GM21423 (cell line): ENCODE data around the gene ATP6V1C2.
"Not testable (repeated sequence)": the region's sequence is repeated elsewhere in the genome, so short reads cannot be mapped to it uniquely, and the experiment has no call there.

Experiments used
- ATAC-seq: cut with Tn5 transposase; IDR thresholded peaks from one replicate; pipeline ENCODE4 v1.9.1; 2021; ENCODE audit warnings: mild to moderate bottlenecking, moderate library complexity; ENCODE audit not compliant: unreplicated experiment

Gene ATP6V1C2

DNA sequence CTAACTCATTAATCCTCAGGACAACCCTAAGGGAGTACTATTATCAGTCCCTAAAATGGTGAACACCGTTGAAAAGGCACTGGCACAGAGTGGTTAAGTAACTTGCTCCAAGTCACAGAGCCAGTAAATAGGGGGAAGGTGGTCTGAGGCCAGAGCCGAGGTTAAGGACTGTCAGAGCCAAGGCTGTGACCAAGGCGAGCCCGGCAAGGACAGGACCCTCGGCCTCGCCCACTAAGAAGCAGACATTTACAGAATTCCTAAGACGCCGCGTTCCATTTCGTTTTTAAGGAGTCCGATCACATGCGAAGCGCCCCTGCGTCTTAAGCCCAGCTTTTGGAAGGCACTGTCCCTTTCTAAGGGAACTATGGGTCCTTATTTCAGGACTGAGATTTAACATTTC is 90.1 kb downstream of the ATP6V1C2 start:
- ATAC-seq: no peak

DNA sequence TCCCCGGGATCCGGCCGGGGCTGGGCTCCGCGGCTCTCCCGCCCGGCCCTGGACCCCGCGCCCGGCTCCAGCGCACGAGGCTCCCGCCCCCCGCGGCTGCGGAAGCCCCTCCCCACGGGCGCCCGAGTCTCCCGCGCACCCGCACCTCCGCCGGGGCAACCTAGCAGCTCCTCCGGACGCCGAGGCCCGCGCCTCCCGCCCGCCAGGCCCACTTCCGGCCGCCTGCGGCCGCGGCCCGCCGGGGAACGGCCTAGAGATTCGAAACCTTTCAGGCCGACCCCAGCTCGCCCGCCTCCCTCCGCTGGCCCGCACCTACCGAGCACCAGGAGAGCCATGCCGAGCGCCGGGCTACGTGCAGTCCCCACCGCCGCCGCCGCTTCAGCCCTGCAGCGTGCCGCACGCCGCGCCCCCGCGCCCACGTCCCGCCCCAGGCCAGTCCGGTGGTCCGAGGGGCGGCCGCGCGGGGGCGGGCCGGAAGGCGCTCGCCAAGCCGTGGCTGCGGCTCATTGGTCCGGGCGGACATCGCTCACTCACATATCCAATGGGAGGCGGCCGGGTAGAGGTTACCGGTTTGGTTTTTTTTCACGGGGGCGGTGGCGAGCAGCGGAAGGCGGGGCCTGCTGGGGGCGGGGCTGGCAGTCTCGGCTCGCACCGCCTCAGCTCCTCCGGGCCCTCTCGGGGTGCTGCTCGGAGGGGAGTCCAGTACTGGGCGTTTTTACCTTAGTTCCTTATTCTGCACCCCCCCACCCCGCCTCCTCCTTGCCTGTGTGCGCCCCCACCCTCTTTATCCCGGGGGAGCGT is 91.1 kb downstream of the ATP6V1C2 start, which contains the start of gene PDIA6:
PDIA6 (minus strand) TSS at position 424 of the 801 bp plus-strand sequence; CDS start at position 335, 89 bp downstream.
- peak; percentile 88 for ATAC-seq

DNA sequence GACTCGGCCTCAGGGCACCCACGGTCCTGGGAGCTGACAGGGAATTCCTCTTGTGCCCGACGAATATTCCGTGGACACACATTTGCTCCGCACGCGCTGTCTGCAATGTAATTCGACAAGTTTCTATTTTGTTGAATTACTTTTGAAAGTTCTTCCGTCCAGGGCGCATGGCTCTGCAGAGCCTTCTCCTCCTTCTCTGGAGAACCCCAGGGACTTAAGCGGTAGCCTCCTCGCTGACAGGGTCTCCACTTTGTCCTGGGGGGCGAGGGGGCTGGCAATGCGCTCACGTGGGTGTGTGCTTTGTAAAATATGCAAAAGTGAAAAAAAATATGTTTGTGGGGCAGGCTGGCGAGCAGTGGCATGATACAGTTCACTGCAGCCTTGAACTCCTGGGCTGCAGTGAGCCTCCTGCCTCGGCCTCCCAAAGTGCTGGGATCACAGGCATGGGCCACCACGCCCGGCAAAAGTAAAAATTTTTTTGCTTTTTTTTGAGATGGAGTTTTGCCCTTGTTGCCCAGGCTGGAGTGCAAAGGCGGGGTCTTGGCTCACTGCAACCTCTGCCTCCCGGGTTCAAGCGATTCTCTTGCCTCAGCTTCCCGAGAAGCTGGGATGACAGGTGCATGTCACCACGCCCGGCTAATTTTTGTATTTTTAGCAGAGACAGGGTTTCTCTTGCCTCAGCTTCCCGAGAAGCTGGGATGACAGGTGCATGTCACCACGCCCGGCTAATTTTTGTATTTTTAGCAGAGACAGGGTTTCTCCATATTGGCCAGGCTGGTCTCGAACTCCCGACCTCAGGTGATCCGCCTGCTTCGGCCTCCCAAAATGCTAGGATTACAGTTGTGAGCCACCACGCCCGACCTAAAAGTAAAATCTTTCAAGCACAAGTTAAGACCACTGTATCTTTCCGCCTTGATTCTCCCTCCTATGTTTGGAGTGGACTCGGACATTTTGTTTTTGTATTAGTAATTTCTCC is 92.0 kb downstream of the ATP6V1C2 start:
- ATAC-seq: not testable (repeated sequence)

DNA sequence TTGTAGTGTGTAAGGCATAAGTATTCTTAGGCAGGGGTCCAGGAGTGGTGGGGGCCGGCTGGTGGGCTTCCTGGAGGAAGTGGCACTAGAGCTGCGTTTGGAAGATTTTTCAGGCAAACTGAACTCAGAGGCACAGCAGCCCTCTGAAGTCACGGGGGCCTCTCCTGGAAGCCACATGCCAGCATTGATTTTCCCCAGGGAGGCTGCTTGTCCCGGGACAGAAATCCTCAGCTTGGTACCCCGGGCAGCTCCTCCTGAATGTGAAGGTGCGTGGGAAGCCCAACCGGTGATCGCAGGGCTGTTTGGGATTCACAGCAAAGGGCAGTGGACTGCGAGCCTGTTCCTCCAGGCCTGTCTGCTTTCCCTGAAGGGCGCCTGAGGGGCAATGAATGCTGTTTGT is 92.7 kb downstream of the ATP6V1C2 start:
- no peak for ATAC-seq

DNA sequence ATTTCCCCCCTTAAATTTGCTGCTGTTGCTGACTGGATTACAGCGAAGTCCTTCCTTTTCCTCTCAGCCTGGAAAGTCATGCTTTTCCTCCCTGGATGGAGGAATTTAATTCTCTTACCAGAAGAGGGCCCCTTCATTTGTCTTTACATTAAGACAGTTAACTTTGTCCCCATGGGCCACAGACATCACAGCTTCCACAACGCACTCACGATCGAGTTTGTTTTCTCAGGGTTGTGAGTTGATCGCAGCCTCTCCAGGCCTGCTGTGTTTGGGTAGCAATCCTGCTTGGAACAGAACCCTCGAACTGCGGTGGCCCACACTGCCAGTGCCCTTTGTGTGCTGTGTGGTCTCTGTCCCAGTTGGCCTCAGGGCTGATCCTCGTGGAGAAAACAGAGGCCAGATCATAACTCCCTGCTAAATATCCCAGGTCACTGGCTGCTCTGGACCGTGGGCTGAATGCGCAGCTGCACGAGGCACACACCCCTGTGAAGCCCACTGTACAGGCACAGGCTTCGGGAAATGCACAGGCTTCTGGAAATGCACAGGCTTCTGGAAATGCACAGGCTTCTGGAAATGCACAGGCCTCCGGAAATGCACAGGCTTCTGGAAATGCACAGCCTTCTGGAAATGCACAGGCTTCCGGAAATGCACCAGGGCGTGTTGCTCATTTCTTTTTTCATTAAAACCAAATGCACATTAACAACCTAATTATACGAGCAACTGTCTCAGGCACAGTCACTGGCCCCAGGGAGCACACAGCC is 93.3 kb downstream of the ATP6V1C2 start:
- no peak for ATAC-seq

DNA sequence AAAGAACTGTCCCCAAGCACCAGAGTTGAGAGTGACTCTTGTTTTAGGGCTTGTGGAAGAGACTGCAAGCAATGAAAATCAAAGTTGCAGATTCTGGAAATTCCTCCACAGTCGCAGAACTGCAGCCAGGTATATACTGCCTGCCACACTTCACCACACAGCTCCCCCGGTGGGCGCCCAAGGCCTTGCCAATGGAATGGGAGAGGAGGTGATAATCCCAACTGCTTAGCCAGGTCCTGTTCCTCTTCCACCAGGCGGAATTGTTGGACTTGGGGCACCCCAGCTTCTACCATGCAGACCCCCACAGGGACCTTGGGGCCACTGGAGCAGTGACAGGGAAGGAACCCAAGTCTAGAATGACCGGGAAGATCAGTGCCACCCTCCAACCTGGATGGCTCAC is 96.0 kb downstream of the ATP6V1C2 start:
- no peak for ATAC-seq

DNA sequence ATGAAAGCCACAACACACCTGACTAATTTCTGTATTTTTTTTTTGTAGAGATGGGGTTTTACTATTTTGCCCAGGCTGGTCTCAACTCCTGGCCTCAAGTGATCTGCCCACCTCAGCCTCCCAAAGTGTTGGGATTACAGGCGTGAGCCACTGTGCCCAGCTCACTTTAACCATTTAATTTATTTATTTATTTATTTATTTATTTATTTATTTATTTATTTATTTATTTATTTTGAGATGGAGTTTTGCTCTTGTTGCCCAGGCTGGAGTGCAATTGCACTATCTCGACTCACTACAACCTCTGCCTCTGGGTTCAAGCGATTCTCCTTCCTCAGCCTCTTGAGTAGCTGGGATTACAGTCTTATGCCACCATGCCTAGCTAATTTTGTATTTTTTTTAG is 96.9 kb downstream of the ATP6V1C2 start:
- ATAC-seq: not testable (repeated sequence)

DNA sequence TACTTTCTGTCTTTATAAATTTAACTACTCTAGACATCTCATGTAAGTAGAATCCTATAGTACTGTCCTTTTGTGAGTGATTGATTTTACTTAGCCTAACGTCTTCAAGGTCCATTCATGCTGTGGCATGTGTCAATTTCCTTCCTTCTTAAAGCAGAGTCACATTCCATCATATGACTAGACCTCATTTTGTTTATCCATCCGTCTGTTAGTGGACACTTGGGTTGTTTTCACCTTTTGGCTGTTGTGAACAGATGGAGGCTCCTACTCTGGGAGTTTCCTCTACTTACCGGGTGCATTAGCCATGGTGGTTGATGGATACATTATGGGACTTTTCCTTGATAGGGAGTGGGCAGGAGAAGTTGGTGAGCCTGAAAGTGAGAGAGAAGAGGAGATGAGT is 97.6 kb downstream of the ATP6V1C2 start:
- ATAC-seq: no peak

DNA sequence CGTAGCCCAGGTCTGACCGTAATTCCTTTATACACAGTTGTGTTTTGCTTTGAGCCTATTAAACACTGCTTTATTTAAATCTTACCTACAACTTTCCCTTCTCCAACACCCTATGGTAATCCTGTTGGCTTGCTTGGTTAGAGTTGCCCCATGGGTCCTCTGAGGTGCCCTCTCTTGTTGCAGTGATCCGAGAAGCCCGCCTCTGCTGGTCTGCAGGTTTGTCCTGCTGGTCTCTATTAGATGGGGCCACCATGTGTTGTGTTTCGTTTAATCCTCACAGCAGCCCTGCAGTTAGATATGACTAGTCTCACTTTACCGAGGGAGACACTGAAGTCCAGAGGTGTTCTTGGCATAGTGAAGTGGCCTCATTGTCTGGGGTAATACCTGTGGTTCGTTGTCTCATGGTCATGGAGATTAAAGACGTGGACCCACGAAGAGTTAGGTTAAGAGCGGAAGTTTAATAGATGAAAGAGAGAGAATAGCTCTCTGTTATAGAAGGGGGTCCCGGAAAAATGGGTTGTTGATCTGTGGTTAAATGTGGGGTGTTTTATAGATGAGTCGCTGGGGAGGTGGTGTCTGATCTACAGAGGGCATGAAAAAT is 98.4 kb downstream of the ATP6V1C2 start:
- no peak for ATAC-seq

DNA sequence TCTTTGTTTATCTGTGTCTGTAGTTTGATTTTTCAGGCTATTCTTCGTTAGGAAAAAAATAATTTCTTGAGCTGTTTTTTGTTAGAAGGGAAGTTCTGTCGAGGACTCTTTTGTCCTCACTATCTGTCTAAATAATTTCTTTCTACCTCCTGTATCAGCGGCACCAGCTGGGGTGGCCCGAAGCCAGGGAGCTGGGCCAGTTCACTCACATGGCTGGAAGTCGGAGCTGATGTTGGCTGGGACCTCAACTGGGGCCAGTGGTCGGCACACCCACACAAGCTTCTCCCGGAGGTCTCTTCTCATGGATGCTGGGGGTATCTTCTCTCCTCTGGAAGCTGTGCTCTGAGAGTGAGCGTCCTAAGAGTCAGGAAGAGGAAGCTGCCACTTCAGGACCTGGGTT is 99.1 kb downstream of the ATP6V1C2 start:
- ATAC-seq: no peak

DNA sequence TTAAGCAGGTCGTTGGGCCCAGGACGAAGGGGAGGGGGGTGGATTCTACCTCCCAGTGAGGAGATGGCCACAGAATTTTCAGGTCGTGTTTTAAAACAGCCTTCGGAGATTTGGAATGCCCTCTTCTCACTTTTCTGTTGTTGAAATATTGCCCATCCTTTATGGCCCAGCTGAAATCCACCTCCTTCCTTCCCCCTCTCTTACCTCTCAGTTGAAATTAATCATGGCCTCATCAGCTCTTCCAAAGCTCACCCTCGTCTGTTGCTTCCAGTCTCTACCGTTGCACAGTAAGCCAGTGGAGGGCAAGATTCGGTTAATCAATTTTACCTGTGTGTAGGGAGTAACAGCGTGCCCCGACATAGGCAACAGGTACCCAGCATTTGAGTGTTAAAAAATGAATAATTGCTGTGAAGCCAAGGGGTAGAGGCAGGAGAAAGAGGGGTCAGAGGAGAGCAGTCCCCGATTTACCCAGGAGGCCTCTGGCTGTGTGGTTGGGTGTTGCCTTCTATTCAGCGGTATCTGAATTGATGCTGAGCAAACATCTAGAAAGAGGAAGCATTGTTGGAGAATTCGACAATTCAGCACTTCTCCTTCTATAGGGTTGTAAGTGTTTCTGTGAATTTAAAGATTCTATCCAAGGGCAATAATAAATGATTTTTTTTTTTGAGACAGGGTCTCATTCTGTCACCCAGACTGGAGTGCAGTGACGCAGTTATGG is 99.7 kb downstream of the ATP6V1C2 start:
- no peak for ATAC-seq

DNA sequence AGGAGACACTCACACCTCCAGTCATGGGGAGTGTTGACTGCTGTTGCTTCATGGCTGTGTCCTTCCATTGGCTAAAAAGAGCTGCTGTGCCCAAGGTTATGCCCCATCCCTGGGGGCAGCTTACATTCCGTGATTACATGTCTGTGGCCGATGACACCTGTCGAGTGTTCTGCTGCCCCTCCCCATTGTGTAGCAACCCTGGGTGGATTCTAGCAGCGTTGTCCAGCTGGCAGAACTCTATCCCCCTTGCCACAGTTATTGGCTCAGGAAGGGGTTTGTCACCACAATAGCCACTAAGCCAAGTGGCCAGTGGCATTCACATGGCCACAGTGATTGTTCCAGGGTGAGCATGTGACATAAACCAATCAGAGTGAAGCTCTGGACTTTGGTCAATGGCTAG is 102.8 kb downstream of the ATP6V1C2 start:
- no peak for ATAC-seq

DNA sequence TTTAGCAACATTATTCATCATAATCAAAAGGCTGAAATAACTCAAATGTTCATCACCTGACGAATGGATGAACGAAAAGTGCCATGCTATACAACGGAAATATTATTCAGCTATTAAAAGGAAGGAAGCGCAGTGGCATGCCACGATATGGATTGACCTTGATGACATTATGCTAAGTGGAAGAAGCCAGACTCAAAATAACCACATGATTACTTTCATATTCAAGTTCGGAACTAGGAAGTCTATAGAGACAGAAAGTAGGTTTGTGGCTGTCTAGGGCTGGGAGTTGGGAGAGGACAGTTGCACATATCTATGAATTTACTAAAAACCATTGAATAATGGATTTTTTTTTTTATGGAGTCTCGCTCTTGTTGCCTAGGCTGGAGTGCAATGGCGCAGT is 104.6 kb downstream of the ATP6V1C2 start:
- ATAC-seq: no peak

DNA sequence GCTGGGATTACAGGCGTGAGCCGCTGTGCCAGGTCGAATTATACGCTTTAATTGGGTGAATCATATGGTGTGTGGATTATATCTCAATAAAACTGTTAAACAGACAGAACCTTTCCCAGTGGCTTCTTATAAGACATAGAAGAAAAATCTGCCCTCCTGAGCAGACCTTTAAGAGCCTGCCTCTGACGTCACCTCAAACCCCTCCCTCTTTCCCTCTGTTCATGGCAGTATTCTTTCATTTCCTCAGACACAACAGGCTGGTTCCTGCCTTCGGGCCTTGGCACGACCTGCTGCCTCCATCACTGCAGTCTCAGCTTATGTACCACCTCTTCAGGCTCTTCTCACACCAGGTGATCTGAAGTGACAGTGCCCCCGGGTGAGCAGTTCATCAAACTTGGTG is 105.2 kb downstream of the ATP6V1C2 start:
- no peak for ATAC-seq

DNA sequence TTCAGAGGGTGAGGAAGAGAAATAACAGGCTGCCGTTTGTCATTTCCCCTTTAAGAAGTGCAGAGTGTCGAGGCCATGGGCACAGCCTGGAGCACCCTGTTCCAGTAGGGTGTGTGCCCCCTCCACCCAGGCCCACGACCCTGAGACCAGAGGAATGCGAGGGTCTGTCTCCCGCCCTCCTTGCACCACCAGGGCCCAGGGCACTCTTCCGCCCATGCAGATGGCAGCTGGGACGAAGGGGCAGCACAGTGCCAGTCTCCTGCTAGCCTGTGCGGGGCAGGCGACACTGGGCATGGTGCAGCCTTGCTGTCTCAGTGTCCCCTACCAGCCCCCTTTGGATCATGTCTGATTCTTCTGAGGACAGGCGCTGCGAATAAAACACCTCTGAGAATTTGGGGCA is 106.9 kb downstream of the ATP6V1C2 start:
- no peak for ATAC-seq

DNA sequence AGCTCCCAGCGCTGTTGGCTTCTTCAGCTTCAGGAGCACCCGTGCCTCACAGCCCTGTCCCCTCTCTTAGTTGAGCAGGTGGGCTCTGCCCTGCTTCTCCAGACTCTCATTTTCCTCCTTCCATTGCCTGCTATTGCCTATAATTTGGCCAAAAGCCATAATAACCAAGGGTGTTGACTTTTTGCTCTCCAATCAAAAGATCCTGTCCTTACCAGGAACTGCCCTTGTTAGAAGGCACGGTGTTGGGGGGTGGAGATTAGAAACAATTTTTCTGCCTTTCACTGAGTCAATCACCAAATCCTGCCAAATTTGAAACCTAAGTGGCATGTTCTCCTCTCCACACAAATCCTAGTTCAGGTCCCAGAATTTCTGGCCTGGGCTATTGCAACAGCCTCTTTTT is 107.9 kb downstream of the ATP6V1C2 start:
- no peak for ATAC-seq

DNA sequence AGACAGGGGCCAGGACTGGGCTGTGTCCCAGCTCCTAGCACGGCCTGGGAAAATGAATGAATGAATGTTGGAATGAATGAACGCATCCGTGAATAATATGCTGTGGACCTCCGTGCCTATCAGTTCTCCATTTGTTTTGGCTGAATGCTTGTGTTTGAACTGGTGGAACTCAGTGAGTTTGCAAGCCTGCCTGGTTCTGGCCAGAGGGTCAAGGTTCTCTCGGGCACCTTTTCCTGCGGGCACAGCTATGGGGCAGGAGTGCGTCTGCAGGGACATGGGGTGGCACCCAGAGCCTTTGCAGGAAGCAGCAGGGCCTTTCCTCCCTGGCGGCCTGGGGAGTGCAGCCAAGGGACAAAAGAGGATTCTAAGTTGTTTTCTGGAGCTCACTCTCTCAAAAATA is 108.8 kb downstream of the ATP6V1C2 start:
- ATAC-seq: no peak

DNA sequence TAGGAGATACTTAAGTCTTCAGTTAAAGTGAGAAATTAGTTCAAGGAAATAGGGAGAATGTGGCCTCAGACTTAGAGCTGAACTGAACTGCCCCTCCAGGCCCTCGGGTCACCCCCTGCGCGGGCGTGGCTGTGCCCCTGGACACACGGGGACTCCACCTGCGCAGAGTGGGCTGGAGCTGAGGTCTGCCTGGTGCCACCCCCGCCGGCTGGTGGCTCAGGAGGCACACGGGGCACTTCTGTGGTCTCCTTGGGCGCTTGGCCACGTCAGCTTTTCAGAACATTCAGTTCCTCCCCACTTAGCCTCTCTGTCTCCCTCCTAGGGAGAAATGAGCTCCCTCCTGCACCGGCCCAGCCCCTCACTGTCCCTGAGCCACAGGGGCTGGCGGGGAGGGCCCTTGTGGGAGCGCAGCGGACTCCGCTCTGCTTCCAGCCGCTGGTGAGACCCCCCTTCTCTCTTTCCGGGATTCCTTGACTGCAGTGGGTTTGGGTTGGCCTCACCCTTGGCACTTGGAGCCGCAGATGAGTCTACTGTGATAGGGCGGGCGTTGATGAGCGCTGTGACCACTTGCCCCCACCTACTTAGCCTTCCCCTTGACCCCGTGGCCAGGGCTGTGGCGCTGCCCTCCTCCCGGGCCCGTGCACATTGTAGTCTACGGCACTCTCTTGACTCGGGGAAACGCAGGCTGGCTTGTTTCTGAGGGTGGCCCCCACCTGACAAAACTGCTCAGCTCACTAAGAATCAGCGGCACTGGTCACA is 109.4 kb downstream of the ATP6V1C2 start:
- no peak for ATAC-seq

DNA sequence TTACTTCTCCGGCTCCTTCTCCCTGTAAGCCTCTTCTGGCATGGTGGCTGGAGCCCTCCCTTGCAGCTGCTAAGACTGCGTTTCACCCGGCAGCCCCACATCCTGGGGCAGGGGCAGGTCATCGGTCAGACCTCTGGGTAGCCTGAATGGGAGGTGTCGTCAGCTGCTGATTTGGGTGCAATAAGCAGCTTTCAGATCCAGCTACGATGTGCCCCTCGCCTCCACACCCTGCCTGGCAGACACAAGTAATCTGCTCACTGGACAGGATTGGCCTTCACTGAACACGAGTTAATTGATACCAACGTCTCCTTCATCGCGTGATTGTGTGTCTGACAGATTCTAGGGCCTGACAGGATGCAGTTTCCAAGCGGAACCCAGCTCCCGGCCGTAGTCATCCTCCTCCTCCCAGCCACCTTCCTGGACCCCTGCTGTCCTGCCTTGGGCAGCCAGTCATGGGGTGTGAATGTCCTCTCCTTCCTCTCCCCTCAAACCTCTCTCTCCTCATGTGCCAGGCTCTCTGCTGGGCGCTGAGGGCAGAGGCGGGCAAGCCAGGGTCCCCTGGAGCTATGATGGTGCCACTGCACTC is 110.1 kb downstream of the ATP6V1C2 start:
- no peak for ATAC-seq
